Measurements from ENCODE around the gene NUDT15. TPM values are rescaled to one million over a fixed set of nuclear protein-coding genes. Genes with fewer than 3 reads are reported as not detected.

NUDT15 gene
- total RNA-seq, 1 experiment from 2014 or later = 38.6 TPM

DNA sequence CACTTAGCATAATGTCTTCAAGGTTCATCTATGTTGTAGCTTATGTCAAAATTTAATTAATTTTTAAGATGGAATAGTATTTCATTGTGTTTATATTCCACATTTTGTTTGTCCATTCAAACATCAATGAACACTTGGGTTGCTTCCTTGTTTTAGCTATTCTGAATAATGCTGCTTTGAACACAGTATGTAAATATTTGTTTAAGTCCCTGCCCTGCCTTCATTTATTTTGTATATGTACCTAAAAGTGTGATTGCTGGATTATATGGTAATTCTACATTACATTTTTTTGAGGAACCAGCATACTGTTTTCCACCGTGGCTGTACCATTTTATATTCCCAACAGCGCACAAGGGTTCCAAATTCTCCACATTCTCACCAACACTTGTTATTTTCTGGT lies 18.9 kb upstream of the NUDT15 start:
- no peak for ATAC-seq
- BruUV-seq (replicated peaks) = no TSS peak

More for the DNA sequence above, 18.9 kb upstream of the NUDT15 start:
- no peak for TF ChIP-seq RAD21 (IDR thresholded peaks at IDR 0.05; ENCODE audit: low read depth)
- no peak for TF ChIP-seq TCF7L2 (IDR thresholded peaks at IDR 0.05; ENCODE audit: borderline replicate concordance, extremely low read depth, insufficient read depth, insufficient read length)
- TF ChIP-seq, protein P1, sequence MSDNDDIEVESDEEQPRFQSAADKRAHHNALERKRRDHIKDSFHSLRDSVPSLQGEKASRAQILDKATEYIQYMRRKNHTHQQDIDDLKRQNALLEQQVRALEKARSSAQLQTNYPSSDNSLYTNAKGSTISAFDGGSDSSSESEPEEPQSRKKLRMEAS (IDR thresholded peaks at IDR 0.05) = no peak
- no peak for TF ChIP-seq POLR2A (IDR thresholded peaks at IDR 0.05; ENCODE audit: borderline replicate concordance, extremely low read depth, insufficient read depth, insufficient read length)
- TF ChIP-seq, protein P2, sequence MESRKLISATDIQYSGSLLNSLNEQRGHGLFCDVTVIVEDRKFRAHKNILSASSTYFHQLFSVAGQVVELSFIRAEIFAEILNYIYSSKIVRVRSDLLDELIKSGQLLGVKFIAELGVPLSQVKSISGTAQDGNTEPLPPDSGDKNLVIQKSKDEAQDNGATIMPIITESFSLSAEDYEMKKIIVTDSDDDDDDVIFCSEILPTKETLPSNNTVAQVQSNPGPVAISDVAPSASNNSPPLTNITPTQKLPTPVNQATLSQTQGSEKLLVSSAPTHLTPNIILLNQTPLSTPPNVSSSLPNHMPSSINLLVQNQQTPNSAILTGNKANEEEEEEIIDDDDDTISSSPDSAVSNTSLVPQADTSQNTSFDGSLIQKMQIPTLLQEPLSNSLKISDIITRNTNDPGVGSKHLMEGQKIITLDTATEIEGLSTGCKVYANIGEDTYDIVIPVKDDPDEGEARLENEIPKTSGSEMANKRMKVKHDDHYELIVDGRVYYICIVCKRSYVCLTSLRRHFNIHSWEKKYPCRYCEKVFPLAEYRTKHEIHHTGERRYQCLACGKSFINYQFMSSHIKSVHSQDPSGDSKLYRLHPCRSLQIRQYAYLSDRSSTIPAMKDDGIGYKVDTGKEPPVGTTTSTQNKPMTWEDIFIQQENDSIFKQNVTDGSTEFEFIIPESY (IDR thresholded peaks at IDR 0.05; ENCODE audit: extremely low read depth, insufficient replicate concordance, low read length) = no peak
- TF ChIP-seq, protein P3, sequence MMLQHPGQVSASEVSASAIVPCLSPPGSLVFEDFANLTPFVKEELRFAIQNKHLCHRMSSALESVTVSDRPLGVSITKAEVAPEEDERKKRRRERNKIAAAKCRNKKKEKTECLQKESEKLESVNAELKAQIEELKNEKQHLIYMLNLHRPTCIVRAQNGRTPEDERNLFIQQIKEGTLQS (IDR thresholded peaks at IDR 0.05) = no peak
- TF ChIP-seq, protein P4, sequence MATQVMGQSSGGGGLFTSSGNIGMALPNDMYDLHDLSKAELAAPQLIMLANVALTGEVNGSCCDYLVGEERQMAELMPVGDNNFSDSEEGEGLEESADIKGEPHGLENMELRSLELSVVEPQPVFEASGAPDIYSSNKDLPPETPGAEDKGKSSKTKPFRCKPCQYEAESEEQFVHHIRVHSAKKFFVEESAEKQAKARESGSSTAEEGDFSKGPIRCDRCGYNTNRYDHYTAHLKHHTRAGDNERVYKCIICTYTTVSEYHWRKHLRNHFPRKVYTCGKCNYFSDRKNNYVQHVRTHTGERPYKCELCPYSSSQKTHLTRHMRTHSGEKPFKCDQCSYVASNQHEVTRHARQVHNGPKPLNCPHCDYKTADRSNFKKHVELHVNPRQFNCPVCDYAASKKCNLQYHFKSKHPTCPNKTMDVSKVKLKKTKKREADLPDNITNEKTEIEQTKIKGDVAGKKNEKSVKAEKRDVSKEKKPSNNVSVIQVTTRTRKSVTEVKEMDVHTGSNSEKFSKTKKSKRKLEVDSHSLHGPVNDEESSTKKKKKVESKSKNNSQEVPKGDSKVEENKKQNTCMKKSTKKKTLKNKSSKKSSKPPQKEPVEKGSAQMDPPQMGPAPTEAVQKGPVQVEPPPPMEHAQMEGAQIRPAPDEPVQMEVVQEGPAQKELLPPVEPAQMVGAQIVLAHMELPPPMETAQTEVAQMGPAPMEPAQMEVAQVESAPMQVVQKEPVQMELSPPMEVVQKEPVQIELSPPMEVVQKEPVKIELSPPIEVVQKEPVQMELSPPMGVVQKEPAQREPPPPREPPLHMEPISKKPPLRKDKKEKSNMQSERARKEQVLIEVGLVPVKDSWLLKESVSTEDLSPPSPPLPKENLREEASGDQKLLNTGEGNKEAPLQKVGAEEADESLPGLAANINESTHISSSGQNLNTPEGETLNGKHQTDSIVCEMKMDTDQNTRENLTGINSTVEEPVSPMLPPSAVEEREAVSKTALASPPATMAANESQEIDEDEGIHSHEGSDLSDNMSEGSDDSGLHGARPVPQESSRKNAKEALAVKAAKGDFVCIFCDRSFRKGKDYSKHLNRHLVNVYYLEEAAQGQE (IDR thresholded peaks at IDR 0.05; ENCODE audit: low read depth) = no peak
- no peak for TF ChIP-seq CBX3 (IDR thresholded peaks at IDR 0.05; ENCODE audit: low read depth)
- TF ChIP-seq JUND (IDR thresholded peaks at IDR 0.05) = no peak
- TF ChIP-seq ZNF274 (IDR thresholded peaks at IDR 0.05; ENCODE audit: low read depth, low read length) = no peak
- no peak for TF ChIP-seq EGR1 (IDR thresholded peaks at IDR 0.05; ENCODE audit: low read depth)
- TF ChIP-seq ELF1 (IDR thresholded peaks at IDR 0.05; ENCODE audit: borderline replicate concordance, low read depth) = no peak
- TF ChIP-seq EZH2phosphoT487 (IDR thresholded peaks at IDR 0.05; ENCODE audit: borderline replicate concordance) = no peak
- TF ChIP-seq SIN3A (IDR thresholded peaks at IDR 0.05; ENCODE audit: low read depth) = no peak
- no peak for TF ChIP-seq CEBPB (IDR thresholded peaks at IDR 0.05; ENCODE audit: low read depth)
- H3K27ac ChIP-seq (ENCODE audit: low read depth, low read length) = no peak overlapping the region
- no peak overlapping the region for H3K4me3 ChIP-seq (replicated peaks in 1 of 2; ENCODE audit: low read depth in 1 of 2, low read length in 2 of 2)
- no peaks in the 10 kb centered on the region for H3K9me3 ChIP-seq (ENCODE audit: control insufficient read depth in 1 of 2, insufficient read depth in 1 of 2, low read depth in 1 of 2, low read length in 2 of 2)
- no peaks in the 10 kb centered on the region for H4K20me1 ChIP-seq (ENCODE audit: insufficient read depth)
- ChIA-PET CTCF (no interaction called here), POLR2A (interaction anchor here (1.3 kb wide), 1 partner anchor 20 kb away, joined by 3 read pairs; no protein-coding TSS in a partner anchor), RAD21 (ENCODE audit: low non-redundant PET in 1 of 2, low total read pairs in 2 of 2, uncharacterized antibody in 2 of 2, unreplicated experiment in 2 of 2) (no interaction called here)
- H3K9ac ChIP-seq (ENCODE audit: low read length) = no peak overlapping the region
- no peak for DNase-seq (ENCODE audit: low read depth, low spot score)
- H3K9me2 ChIP-seq (ENCODE audit: insufficient read depth) = no peaks in the 10 kb centered on the region
- no peaks in the 10 kb centered on the region for H3K4me1 ChIP-seq (ENCODE audit: control insufficient read depth in 1 of 2, insufficient read depth in 2 of 2, low read length in 2 of 2)
- H3K4me2 ChIP-seq (ENCODE audit: low read length) = no peak overlapping the region
- H2AFZ ChIP-seq (ENCODE audit: low read depth, low read length, poor library complexity, severe bottlenecking) = no peak overlapping the region
- no peaks in the 10 kb centered on the region for H3K79me2 ChIP-seq (ENCODE audit: insufficient read depth, low read length)
- H3K27me3 ChIP-seq (ENCODE audit: insufficient read depth, low read length) = no peaks in the 10 kb centered on the region
- no peaks in the 10 kb centered on the region for H3K36me3 ChIP-seq (ENCODE audit: control insufficient read depth in 1 of 2, insufficient read depth in 2 of 2, low read length in 2 of 2)
- intact Hi-C loops (cut with micrococcal nuclease) = no loop called here
